Esophagus mucosa (tissue), 1 donor: Measurements from ENCODE around the gene DPF1. TPM values are rescaled to one million over a fixed set of nuclear protein-coding genes. Genes with fewer than 3 reads are reported as not detected.

Experiments used
- total RNA-seq: library from RNA; stranded (reverse); gene quantifications from one replicate; pipeline ENCODE4 v1.2.4, GENCODE V29; 2023
- donor health status: DM: yes; HTN: yes; CAD: no.

Gene DPF1
- total RNA-seq, 1 donor from 2014 or later, result 0.16 TPM

Other genes with a start within 250 kb of the DPF1 start
- 2.8 TPM for gene PPP1R14A, start 32.2 kb upstream of the DPF1 start, total RNA-seq
- gene SPINT2, start 40.4 kb upstream of the DPF1 start, total RNA-seq, result 356 TPM
- gene C19orf33, start 80.0 kb upstream of the DPF1 start, total RNA-seq, result 272 TPM
- gene YIF1B, start 91.7 kb upstream of the DPF1 start, total RNA-seq, result 43.1 TPM
- gene KCNK6, start 95.6 kb upstream of the DPF1 start, total RNA-seq, result 22.8 TPM
- 2.0 TPM for gene CATSPERG, start 111.6 kb upstream of the DPF1 start, total RNA-seq
- 154 TPM for gene PSMD8, start 150.3 kb upstream of the DPF1 start, total RNA-seq
- not detected for gene GGN, start 163.8 kb upstream of the DPF1 start, total RNA-seq
- gene SPRED3, start 164.5 kb upstream of the DPF1 start, total RNA-seq, result 0.56 TPM
- 20.8 TPM for gene FAM98C, start 178.9 kb upstream of the DPF1 start, total RNA-seq
- gene RASGRP4, start 202.0 kb upstream of the DPF1 start, total RNA-seq, result 0.24 TPM
- gene RYR1, start 209.5 kb upstream of the DPF1 start, total RNA-seq, result 6.4 TPM